Endothelial cell (in vitro differentiated cells): ENCODE results near the gene CEMIP. TPM values are rescaled to one million over a fixed set of nuclear protein-coding genes. Genes with fewer than 3 reads are reported as not detected.

Experiments used
- DNase-seq: peaks from one replicate; pipeline ENCODE4 v3.0.0; 2021; ENCODE audit warnings: low spot score
- H3K27ac Mint-ChIP-seq: one replicate; pipeline ENCODE4 v1.8.0; 2021; ENCODE audit warnings: mixed read lengths, inconsistent platforms; ENCODE audit not compliant: unreplicated experiment
- H3K27me3 Mint-ChIP-seq: one replicate; pipeline ENCODE4 v1.8.0; 2021; ENCODE audit warnings: mild to moderate bottlenecking, moderate library complexity, mixed read lengths, inconsistent platforms; ENCODE audit not compliant: unreplicated experiment
- H3K36me3 Mint-ChIP-seq: one replicate; pipeline ENCODE4 v1.8.0; 2021; ENCODE audit warnings: mild to moderate bottlenecking, low read depth, mixed read lengths, inconsistent platforms; ENCODE audit not compliant: unreplicated experiment
- H3K4me1 Mint-ChIP-seq: one replicate; pipeline ENCODE4 v1.8.0; 2021; ENCODE audit warnings: mild to moderate bottlenecking, mixed read lengths, inconsistent platforms; ENCODE audit not compliant: unreplicated experiment
- H3K4me3 Mint-ChIP-seq: one replicate; pipeline ENCODE4 v1.8.0; 2021; ENCODE audit warnings: mild to moderate bottlenecking, mixed read lengths, inconsistent platforms; ENCODE audit not compliant: unreplicated experiment
- H3K9me3 Mint-ChIP-seq: one replicate; pipeline ENCODE4 v1.8.0; 2021; ENCODE audit warnings: mixed read lengths, inconsistent platforms; ENCODE audit not compliant: unreplicated experiment
- total RNA-seq: library from RNA; stranded (reverse); fragmentation: NEBNext Ultra II Directional; extraction: Animal tissue kit (Norgen Biotek cat#: 25700); gene quantifications from one replicate; pipeline ENCODE4 v1.2.1, GENCODE V29; 2021; ENCODE audit not compliant: unreplicated experiment
- TF ChIP-seq, protein P1 (sequence below): fragments of 200-600 bp; sonication (generic); IDR thresholded peaks from one replicate; pipeline ENCODE4 v1.5.0; 2021; ENCODE audit warnings: antibody characterized with exemption; ENCODE audit not compliant: unreplicated experiment

CEMIP gene
- total RNA-seq, 1 donor from 2014 or later: not detected

DNA sequence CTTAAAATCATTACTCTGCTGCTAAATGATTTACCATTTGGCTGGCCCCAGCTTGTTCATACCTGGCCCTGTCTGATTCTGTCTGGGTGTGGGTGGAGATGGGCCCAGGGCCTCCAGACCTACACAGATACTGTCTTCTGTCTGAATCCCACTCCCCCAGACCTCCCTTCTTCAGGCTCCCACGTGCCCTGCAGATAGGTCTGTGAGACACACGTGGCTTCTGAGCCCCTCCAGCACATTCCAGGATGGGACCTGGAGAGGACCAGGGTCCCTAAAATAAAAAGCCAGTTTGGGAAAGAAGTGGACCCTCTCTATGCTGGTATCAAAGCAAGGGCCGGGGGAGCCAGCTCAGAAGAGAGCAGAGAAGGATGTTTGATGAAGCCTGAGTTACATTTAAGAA lies 14.6 kb upstream of the CEMIP start:
- TF ChIP-seq, protein P1, sequence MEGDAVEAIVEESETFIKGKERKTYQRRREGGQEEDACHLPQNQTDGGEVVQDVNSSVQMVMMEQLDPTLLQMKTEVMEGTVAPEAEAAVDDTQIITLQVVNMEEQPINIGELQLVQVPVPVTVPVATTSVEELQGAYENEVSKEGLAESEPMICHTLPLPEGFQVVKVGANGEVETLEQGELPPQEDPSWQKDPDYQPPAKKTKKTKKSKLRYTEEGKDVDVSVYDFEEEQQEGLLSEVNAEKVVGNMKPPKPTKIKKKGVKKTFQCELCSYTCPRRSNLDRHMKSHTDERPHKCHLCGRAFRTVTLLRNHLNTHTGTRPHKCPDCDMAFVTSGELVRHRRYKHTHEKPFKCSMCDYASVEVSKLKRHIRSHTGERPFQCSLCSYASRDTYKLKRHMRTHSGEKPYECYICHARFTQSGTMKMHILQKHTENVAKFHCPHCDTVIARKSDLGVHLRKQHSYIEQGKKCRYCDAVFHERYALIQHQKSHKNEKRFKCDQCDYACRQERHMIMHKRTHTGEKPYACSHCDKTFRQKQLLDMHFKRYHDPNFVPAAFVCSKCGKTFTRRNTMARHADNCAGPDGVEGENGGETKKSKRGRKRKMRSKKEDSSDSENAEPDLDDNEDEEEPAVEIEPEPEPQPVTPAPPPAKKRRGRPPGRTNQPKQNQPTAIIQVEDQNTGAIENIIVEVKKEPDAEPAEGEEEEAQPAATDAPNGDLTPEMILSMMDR: no peak
- H3K27me3 Mint-ChIP-seq: peaks cover 2% of the 10 kb centered on the region
- no peak for DNase-seq
- H3K4me1 Mint-ChIP-seq: no peaks in the 10 kb centered on the region
- no peaks in the 10 kb centered on the region for H3K36me3 Mint-ChIP-seq
- no peak overlapping the region for H3K27ac Mint-ChIP-seq
- no peak overlapping the region for H3K4me3 Mint-ChIP-seq
- H3K9me3 Mint-ChIP-seq: no peaks in the 10 kb centered on the region

- no peak for DNase-seq
- no peak overlapping the region for H3K4me3 Mint-ChIP-seq
- H3K27me3 Mint-ChIP-seq: peaks cover 2% of the 10 kb centered on the region
- TF ChIP-seq, protein P1: no peak
- no peaks in the 10 kb centered on the region for H3K36me3 Mint-ChIP-seq
- H3K4me1 Mint-ChIP-seq: no peaks in the 10 kb centered on the region
- H3K9me3 Mint-ChIP-seq: no peaks in the 10 kb centered on the region
- no peak overlapping the region for H3K27ac Mint-ChIP-seq
Observed at GRCh38 chr15:80766275-80766674, 12.9 kb upstream of the CEMIP start.

GRCh38 chr15:80768158-80768557 lies 11.0 kb upstream of the CEMIP start:
- Mint-ChIP-seq H3K27ac (no peak overlapping the region), H3K9me3 (no peaks in the 10 kb centered on the region), H3K27me3 (no peaks in the 10 kb centered on the region), H3K4me1 (no peaks in the 10 kb centered on the region), H3K36me3 (no peaks in the 10 kb centered on the region), H3K4me3 (no peak overlapping the region)
- DNase-seq: no peak
- TF ChIP-seq, protein P1: no peak

DNA sequence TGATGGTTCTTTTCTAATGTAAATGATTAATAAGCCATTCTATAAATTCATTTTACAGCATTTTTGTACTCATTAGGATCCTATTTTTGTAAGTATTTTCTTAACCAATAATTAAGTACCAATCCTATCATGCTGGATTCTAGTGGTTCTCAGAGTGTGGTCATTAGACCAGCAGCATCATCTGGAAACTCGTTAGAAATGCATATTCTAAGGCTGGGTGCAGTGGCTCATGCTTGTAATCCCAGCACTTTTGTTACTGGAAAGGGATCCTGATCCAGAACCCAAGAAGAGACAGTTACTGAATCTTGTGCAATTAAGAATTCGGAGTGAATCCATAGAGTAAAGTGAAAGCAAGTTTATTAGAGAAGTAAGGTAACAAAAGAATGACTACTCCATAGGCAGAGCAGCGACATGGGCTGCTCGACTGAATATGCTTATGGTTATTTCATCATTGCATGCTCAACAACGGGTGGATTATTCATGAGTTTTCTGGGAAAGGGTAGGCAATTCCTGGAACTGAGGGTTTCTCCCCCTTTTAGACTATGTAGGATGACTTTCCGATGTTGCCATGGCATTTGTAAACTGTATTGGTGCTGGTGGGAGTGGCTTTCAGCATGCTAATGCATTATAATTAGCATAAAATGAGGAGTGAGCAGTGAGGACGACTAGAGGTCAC lies 9.9 kb upstream of the CEMIP start:
- Mint-ChIP-seq H3K27ac (no peak overlapping the region), H3K4me3 (no peak overlapping the region), H3K27me3 (no peaks in the 10 kb centered on the region), H3K4me1 (no peaks in the 10 kb centered on the region), H3K36me3 (no peaks in the 10 kb centered on the region), H3K9me3 (no peaks in the 10 kb centered on the region)
- no peak for DNase-seq
- TF ChIP-seq, protein P1: no peak

- no peaks in the 10 kb centered on the region for H3K4me1 Mint-ChIP-seq
- no peak overlapping the region for H3K4me3 Mint-ChIP-seq
- no peak overlapping the region for H3K27ac Mint-ChIP-seq
- DNase-seq: no peak
- H3K36me3 Mint-ChIP-seq: no peaks in the 10 kb centered on the region
- H3K9me3 Mint-ChIP-seq: no peaks in the 10 kb centered on the region
- no peaks in the 10 kb centered on the region for H3K27me3 Mint-ChIP-seq
- TF ChIP-seq, protein P1: no peak
Observed at GRCh38 chr15:80769829-80770705, 9.1 kb upstream of the CEMIP start.
